CD14-positive monocyte (primary cell): Measurements from ENCODE around the gene IGFBP4. TPM values are rescaled to one million over a fixed set of nuclear protein-coding genes. Genes with fewer than 3 reads are reported as not detected.

Experiments used
- DNase-seq, 3 donors: peaks; one replicate each; pipeline ENCODE4 v3.0.0-alpha.2; 2011 to 2022
- H2AFZ ChIP-seq: 2 replicates; pipeline ENCODE4 v1.6.0; 2012; ENCODE audit warnings: mild to moderate bottlenecking, low read depth, low read length, inconsistent platforms; ENCODE audit not compliant: insufficient read depth, poor library complexity, severe bottlenecking
- H3K27ac ChIP-seq, 2 donors: 1 replicate in 1 of 2; 2 replicates in 1 of 2; pipeline ENCODE4 v1.5.1; 2012 to 2013; ENCODE audit warnings: low read length in 2 of 2, control low read depth in 1 of 2, inconsistent platforms in 1 of 2, low read depth in 1 of 2, mild to moderate bottlenecking in 1 of 2
- H3K27me3 ChIP-seq, 2 donors: one replicate each; pipeline versions ENCODE4 v1.6.0 to v1.6.1; 2011 to 2013; ENCODE audit warnings: low read length in 2 of 2; ENCODE audit not compliant: control insufficient read depth in 2 of 2, insufficient read depth in 2 of 2
- H3K36me3 ChIP-seq, 2 donors: replicated peaks in 1 of 2; 1 replicate in 1 of 2; 2 replicates in 1 of 2; pipeline versions ENCODE4 v1.5.1 to v1.6.1; 2012 to 2013; ENCODE audit warnings: low read length in 2 of 2, control low read depth in 1 of 2, inconsistent platforms in 1 of 2, mild to moderate bottlenecking in 1 of 2; ENCODE audit not compliant: insufficient read depth in 2 of 2, control insufficient read depth in 1 of 2
- H3K4me1 ChIP-seq, 2 donors: 1 replicate in 1 of 2; 2 replicates in 1 of 2; pipeline versions ENCODE4 v1.5.1 to v1.6.1; 2012 to 2013; ENCODE audit warnings: low read length in 2 of 2, control low read depth in 1 of 2, inconsistent platforms in 1 of 2, mild to moderate bottlenecking in 1 of 2, moderate library complexity in 1 of 2; ENCODE audit not compliant: insufficient read depth in 2 of 2, control insufficient read depth in 1 of 2
- H3K4me2 ChIP-seq: replicated peaks from 2 replicates; pipeline ENCODE3; 2012; ENCODE audit warnings: low read length, moderate library complexity, mild to moderate bottlenecking; ENCODE audit not compliant: poor library complexity, severe bottlenecking; ENCODE audit errors: extremely low read depth
- H3K4me3 ChIP-seq, 3 experiments: fragments of 200-600 bp in 1 of 3; sonication (generic) in 1 of 3; replicated peaks in 1 of 3; 1 replicate in 2 of 3; 2 replicates in 1 of 3; pipeline ENCODE4 v1.5.1; 2011 to 2013; ENCODE audit warnings: low read length in 3 of 3, mild to moderate bottlenecking in 3 of 3, control low read depth in 2 of 3, low read depth in 2 of 3, inconsistent platforms in 1 of 3, moderate library complexity in 1 of 3
- H3K79me2 ChIP-seq: 2 replicates; pipeline ENCODE4 v1.6.0; 2012; ENCODE audit warnings: mild to moderate bottlenecking, control low read depth, inconsistent platforms, low read length, moderate library complexity; ENCODE audit not compliant: insufficient read depth
- H3K9ac ChIP-seq: 2 replicates; pipeline ENCODE4 v1.6.0; 2017; ENCODE audit warnings: low read length, mild to moderate bottlenecking; ENCODE audit not compliant: insufficient read depth, poor library complexity, severe bottlenecking
- H3K9me3 ChIP-seq, 2 donors: replicated peaks in 1 of 2; 1 replicate in 1 of 2; 2 replicates in 1 of 2; pipeline versions ENCODE4 v1.5.1 to v1.6.1; 2012 to 2013; ENCODE audit warnings: low read length in 2 of 2, control low read depth in 1 of 2; ENCODE audit not compliant: control insufficient read depth in 1 of 2, insufficient read depth in 1 of 2
- H4K20me1 ChIP-seq: 2 replicates; pipeline ENCODE4 v1.6.0; 2012; ENCODE audit warnings: mild to moderate bottlenecking, low read length, control low read depth, moderate library complexity; ENCODE audit not compliant: insufficient read depth
- H3K27ac Mint-ChIP-seq, 7 donors: one replicate each; pipeline ENCODE4 v1.8.0; 2020; ENCODE audit warnings: mild to moderate bottlenecking in 7 of 7, mixed read lengths in 7 of 7, moderate library complexity in 6 of 7, inconsistent platforms in 2 of 7
- H3K27me3 Mint-ChIP-seq, 3 donors: one replicate each; pipeline ENCODE4 v1.8.0; 2021 to 2022; ENCODE audit warnings: low read depth in 3 of 3, mild to moderate bottlenecking in 3 of 3, mixed read lengths in 3 of 3, moderate library complexity in 3 of 3, inconsistent platforms in 1 of 3
- H3K36me3 Mint-ChIP-seq, 2 donors: one replicate each; pipeline ENCODE4 v1.8.0; 2020; ENCODE audit warnings: mixed read lengths in 2 of 2, inconsistent platforms in 1 of 2, mild to moderate bottlenecking in 1 of 2
- H3K4me1 Mint-ChIP-seq: one replicate; pipeline ENCODE4 v1.8.0; 2020; ENCODE audit warnings: mild to moderate bottlenecking, mixed read lengths
- H3K4me3 Mint-ChIP-seq, 2 donors: one replicate each; pipeline ENCODE4 v1.8.0; 2020; ENCODE audit warnings: mild to moderate bottlenecking in 2 of 2, mixed read lengths in 2 of 2, moderate library complexity in 1 of 2
- H3K9me3 Mint-ChIP-seq, 7 donors: one replicate each; pipeline ENCODE4 v1.8.0; 2020 to 2022; ENCODE audit warnings: mixed read lengths in 7 of 7, mild to moderate bottlenecking in 6 of 7, moderate library complexity in 6 of 7, inconsistent platforms in 2 of 7
- CTCF ChIP-seq: fragments of 200-600 bp; IDR thresholded peaks from one replicate; pipeline ENCODE4 v1.8.0; 2022; ENCODE audit warnings: antibody characterized with exemption, mild to moderate bottlenecking
- WGBS: methylation state at CpG from one replicate; pipeline ENCODE4 v1.1.5; 2013; ENCODE audit warnings: missing lambda C conversion rate; ENCODE audit not compliant: insufficient coverage; 5-methylcytosine and 5-hydroxymethylcytosine counted together
- intact Hi-C, 2 donors: fragments of 100-400 bp; cut with micrococcal nuclease; formaldehyde crosslinking; loops; one replicate each; pipeline versions ENCODE4 v1.15.0 to v1.15.1; 2023
- polyA plus RNA-seq, 3 donors: library from polyadenylated mRNA; depleted of rRNA in 1 of 3; unstranded in 2 of 3; stranded (reverse) in 1 of 3; fragments of 300-500 nt in 2 of 3; fragments of >200 nt in 1 of 3; fragmentation: Illumina TruSeq in 2 of 3; gene quantifications; 1 replicate in 2 of 3; 2 replicates in 1 of 3; pipeline ENCODE4 v1.2.3, GENCODE V29; 2012 to 2021

Gene IGFBP4
- polyA plus RNA-seq, 3 donors, result 0.04 to 0.15 TPM; not detected in 1

- TF ChIP-seq CTCF, result no peak
- H3K4me2 ChIP-seq, result no peak overlapping the region
- peaks cover 0 to 4% (median 0%) of the 10 kb centered on the region in 7 donors for H3K9me3 Mint-ChIP-seq
- peaks cover 22% of the 10 kb centered on the region for H3K4me1 Mint-ChIP-seq
- no peak overlapping the region for H3K27ac ChIP-seq
- H3K36me3 Mint-ChIP-seq, result no peaks in the 10 kb centered on the region
- H3K4me3 Mint-ChIP-seq, result no peak overlapping the region
- no peaks in the 10 kb centered on the region for H3K27me3 ChIP-seq
- H4K20me1 ChIP-seq, result no peaks in the 10 kb centered on the region
- no peak overlapping the region for H2AFZ ChIP-seq
- H3K27me3 Mint-ChIP-seq, result peaks cover 0 to 9% (median 3%) of the 10 kb centered on the region in 3 donors
- no peak overlapping the region for H3K9ac ChIP-seq
- no peaks in the 10 kb centered on the region for H3K79me2 ChIP-seq
- no peak overlapping the region for H3K4me3 ChIP-seq
- H3K9me3 ChIP-seq, result no peaks in the 10 kb centered on the region
- H3K36me3 ChIP-seq, result no peaks in the 10 kb centered on the region
- peak overlapping the region in 1 of 7 donors; percentile 20 for H3K27ac Mint-ChIP-seq
- peaks cover 0 to 10% of the 10 kb centered on the region in 2 donors for H3K4me1 ChIP-seq
- no peak for DNase-seq
- intact Hi-C loops, result no loop called here
These were observed 16.2 kb upstream of the IGFBP4 start for GRCh38 chr17:40427002-40427491.

GRCh38 chr17:40430272-40431230 lies 12.7 kb upstream of the IGFBP4 start:
- H4K20me1 ChIP-seq, result no peaks in the 10 kb centered on the region
- H2AFZ ChIP-seq, result no peak overlapping the region
- H3K4me3 Mint-ChIP-seq, result no peak overlapping the region
- H3K36me3 Mint-ChIP-seq, result no peaks in the 10 kb centered on the region
- peaks cover 9% of the 10 kb centered on the region for H3K4me1 Mint-ChIP-seq
- no peak for DNase-seq
- no peak overlapping the region for H3K4me3 ChIP-seq
- H3K9me3 ChIP-seq, result no peaks in the 10 kb centered on the region
- no peaks in the 10 kb centered on the region for H3K79me2 ChIP-seq
- H3K27ac ChIP-seq, result no peak overlapping the region
- no peaks in the 10 kb centered on the region for H3K27me3 ChIP-seq
- no peaks in the 10 kb centered on the region for H3K4me1 ChIP-seq
- TF ChIP-seq CTCF, result no peak
- H3K27me3 Mint-ChIP-seq, result peaks cover 0 to 4% (median 3%) of the 10 kb centered on the region in 3 donors
- H3K9me3 Mint-ChIP-seq, result no peaks in the 10 kb centered on the region
- intact Hi-C loops, result no loop called here
- WGBS, result 100% methylated on average over 5 of the region's 10 CpGs
- no peak overlapping the region for H3K9ac ChIP-seq
- H3K36me3 ChIP-seq, result no peaks in the 10 kb centered on the region
- peak overlapping the region in 1 of 7 donors; percentile 50 for H3K27ac Mint-ChIP-seq
- no peak overlapping the region for H3K4me2 ChIP-seq
